HG02938 (cell line): ENCODE data around the gene MOGAT1.
"Not testable (repeated sequence)": the region's sequence is repeated elsewhere in the genome, so short reads cannot be mapped to it uniquely, and the experiment has no call there.

Experiments used
- ATAC-seq: cut with Tn5 transposase; IDR thresholded peaks from one replicate; pipeline ENCODE4 v1.9.1; 2021; ENCODE audit warnings: mild to moderate bottlenecking, moderate library complexity; ENCODE audit not compliant: unreplicated experiment

MOGAT1 gene

GRCh38 chr2:222709191-222709891 is 37.9 kb downstream of the MOGAT1 start:
- peak; percentile 38 for ATAC-seq

GRCh38 chr2:222710736-222711135 is 39.3 kb downstream of the MOGAT1 start:
- no peak for ATAC-seq

GRCh38 chr2:222711315-222711940 is 40.0 kb downstream of the MOGAT1 start:
- no peak for ATAC-seq

- ATAC-seq: no peak
Measured at GRCh38 chr2:222713002-222713401, 41.5 kb downstream of the MOGAT1 start.

- no peak for ATAC-seq
Measured at GRCh38 chr2:222714361-222715241, 43.1 kb downstream of the MOGAT1 start.

GRCh38 chr2:222715742-222716141 is 44.3 kb downstream of the MOGAT1 start:
- no peak for ATAC-seq

- ATAC-seq: not testable (repeated sequence)
Measured at GRCh38 chr2:222719787-222720186, 48.3 kb downstream of the MOGAT1 start.

GRCh38 chr2:222721597-222721996 is 50.1 kb downstream of the MOGAT1 start:
- ATAC-seq: not testable (repeated sequence)

- ATAC-seq: peak; percentile 100
Measured at GRCh38 chr2:222722327-222722946, 51.0 kb downstream of the MOGAT1 start.

GRCh38 chr2:222724208-222724607 is 52.8 kb downstream of the MOGAT1 start:
- ATAC-seq: no peak

- no peak for ATAC-seq
Measured at GRCh38 chr2:222728621-222729020, 57.2 kb downstream of the MOGAT1 start.

- ATAC-seq: peak; percentile 44
Measured at GRCh38 chr2:222730366-222730999, 59.0 kb downstream of the MOGAT1 start.

- ATAC-seq: no peak
Measured at GRCh38 chr2:222731201-222731621, 59.8 kb downstream of the MOGAT1 start.

- no peak for ATAC-seq
Measured at GRCh38 chr2:222732489-222733178, 61.2 kb downstream of the MOGAT1 start.

- ATAC-seq: no peak
Measured at GRCh38 chr2:222733470-222733845, 62.0 kb downstream of the MOGAT1 start.

- no peak for ATAC-seq
Measured at GRCh38 chr2:222733846-222734702, 62.6 kb downstream of the MOGAT1 start.

- peak; percentile 85 for ATAC-seq
Measured at GRCh38 chr2:222734703-222735014, 63.2 kb downstream of the MOGAT1 start.

- ATAC-seq: no peak
Measured at GRCh38 chr2:222736301-222736700, 64.8 kb downstream of the MOGAT1 start.

- ATAC-seq: no peak
Measured at GRCh38 chr2:222736924-222737323, 65.5 kb downstream of the MOGAT1 start.
